HG02571 (cell line): ENCODE data around the gene FGF12.
A peak's percentile ranks its signal among the peaks of the same experiment; 100 is the strongest.

Experiments
- ATAC-seq: cut with Tn5 transposase; IDR thresholded peaks from one replicate; pipeline ENCODE4 v1.9.1; 2021; ENCODE audit warnings: mild to moderate bottlenecking, moderate library complexity; ENCODE audit not compliant: unreplicated experiment

FGF12 gene

GRCh38 chr3:192130534-192131132 lies 596.7 kb downstream of the FGF12 start:
- peak; percentile 56 for ATAC-seq

- ATAC-seq: no peak
Observed at GRCh38 chr3:192129586-192129985, 597.8 kb downstream of the FGF12 start.

- peak; percentile 68 for ATAC-seq
Observed at GRCh38 chr3:192128922-192129321, 598.4 kb downstream of the FGF12 start.

GRCh38 chr3:192128060-192128459 lies 599.3 kb downstream of the FGF12 start:
- peak; percentile 33 for ATAC-seq

- peak; percentile 75 for ATAC-seq
Observed at GRCh38 chr3:192122832-192123594, 604.3 kb downstream of the FGF12 start.

- ATAC-seq: no peak
Observed at GRCh38 chr3:192121923-192122322, 605.4 kb downstream of the FGF12 start.

- ATAC-seq: no peak
Observed at GRCh38 chr3:192108820-192109219, 618.5 kb downstream of the FGF12 start.

- no peak for ATAC-seq
Observed at GRCh38 chr3:192106543-192106942, 620.8 kb downstream of the FGF12 start.

- ATAC-seq: peak; percentile 55
Observed at GRCh38 chr3:192092388-192093005, 634.8 kb downstream of the FGF12 start.

- no peak for ATAC-seq
Observed at GRCh38 chr3:192091831-192092230, 635.5 kb downstream of the FGF12 start.

- peak; percentile 74 for ATAC-seq
Observed at GRCh38 chr3:192090586-192090985, 636.8 kb downstream of the FGF12 start.
